ENCODE results near the gene HERC6. TPM values are rescaled to one million over a fixed set of nuclear protein-coding genes. Genes with fewer than 3 reads are reported as not detected.

Gene HERC6
- total RNA-seq, 1 experiment from 2014 or later: 4.1 TPM

- no peak overlapping the region for H3K27ac Mint-ChIP-seq
- no peak for ATAC-seq
Measured at GRCh38 chr4:88357262-88357661, 21.4 kb upstream of the HERC6 start.

GRCh38 chr4:88359558-88359957, 19.1 kb upstream of the HERC6 start:
- POLR2A ChIA-PET: no interaction called here
- CTCF ChIA-PET: interaction anchor here (1.7 kb wide), 1 partner anchor 10 kb away, joined by 6 read pairs; no protein-coding TSS in a partner anchor
- peaks cover 69% of the 10 kb centered on the region for H3K9me3 Mint-ChIP-seq

More at GRCh38 chr4:88357262-88357661, 21.4 kb upstream of the HERC6 start:
- Mint-ChIP-seq H3K9me3 (peaks cover 61% of the 10 kb centered on the region), H3K4me1 (peaks cover 13% of the 10 kb centered on the region), H3K4me3 (no peak overlapping the region), H3K27me3 (ENCODE audit: low read depth) (no peaks in the 10 kb centered on the region; the same call in 1 of the 2 replicates), H3K36me3 (peaks cover 42% of the 10 kb centered on the region)
- ChIA-PET CTCF (no interaction called here), POLR2A (no interaction called here)
- TF ChIP-seq RELA (CRISPR knock-in tag; IDR thresholded peaks at IDR 0.05; ENCODE audit: borderline replicate concordance) (no peak), ZNF671 (CRISPR knock-in tag; IDR thresholded peaks at IDR 0.05) (no peak), SMAD4 (CRISPR knock-in tag; IDR thresholded peaks at IDR 0.05) (no peak), FOXJ3 (CRISPR knock-in tag; IDR thresholded peaks at IDR 0.05; ENCODE audit: borderline replicate concordance) (no peak), HMGA2 (CRISPR knock-in tag; IDR thresholded peaks at IDR 0.05) (no peak), ZNF219 (CRISPR knock-in tag; IDR thresholded peaks at IDR 0.05; ENCODE audit: borderline replicate concordance) (no peak), OVOL2 (CRISPR knock-in tag; IDR thresholded peaks at IDR 0.05; ENCODE audit: borderline replicate concordance) (no peak), ELF4 (CRISPR knock-in tag; IDR thresholded peaks at IDR 0.05; ENCODE audit: low read depth) (no peak), ZBTB43 (CRISPR knock-in tag; IDR thresholded peaks at IDR 0.05) (no peak), CREM (CRISPR knock-in tag; IDR thresholded peaks at IDR 0.05) (no peak), ATF2 (CRISPR knock-in tag; IDR thresholded peaks at IDR 0.05; ENCODE audit: borderline replicate concordance, low read depth) (no peak)
- DNase-seq (ENCODE audit: low spot score): no peak

More at GRCh38 chr4:88359558-88359957, 19.1 kb upstream of the HERC6 start:
- no peaks in the 10 kb centered on the region; the same call in 1 of the 2 replicates for H3K27me3 Mint-ChIP-seq (ENCODE audit: low read depth)
- H3K36me3 Mint-ChIP-seq: peaks cover 40% of the 10 kb centered on the region
- no peak overlapping the region for H3K27ac Mint-ChIP-seq
- ATAC-seq (no peak), DNase-seq (ENCODE audit: low spot score) (no peak)
- H3K4me1 Mint-ChIP-seq: peaks cover 14% of the 10 kb centered on the region
- no peak overlapping the region for H3K4me3 Mint-ChIP-seq
- TF ChIP-seq ZBTB21 (CRISPR knock-in tag; IDR thresholded peaks at IDR 0.05; ENCODE audit: borderline replicate concordance) (no peak), HMGA2 (CRISPR knock-in tag; IDR thresholded peaks at IDR 0.05) (no peak), ZNF232 (CRISPR knock-in tag; IDR thresholded peaks at IDR 0.05) (no peak), SOX15 (CRISPR knock-in tag; IDR thresholded peaks at IDR 0.05) (no peak), TEAD1 (CRISPR knock-in tag; IDR thresholded peaks at IDR 0.05) (no peak)
- TF ChIP-seq, protein P1, sequence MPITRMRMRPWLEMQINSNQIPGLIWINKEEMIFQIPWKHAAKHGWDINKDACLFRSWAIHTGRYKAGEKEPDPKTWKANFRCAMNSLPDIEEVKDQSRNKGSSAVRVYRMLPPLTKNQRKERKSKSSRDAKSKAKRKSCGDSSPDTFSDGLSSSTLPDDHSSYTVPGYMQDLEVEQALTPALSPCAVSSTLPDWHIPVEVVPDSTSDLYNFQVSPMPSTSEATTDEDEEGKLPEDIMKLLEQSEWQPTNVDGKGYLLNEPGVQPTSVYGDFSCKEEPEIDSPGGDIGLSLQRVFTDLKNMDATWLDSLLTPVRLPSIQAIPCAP (CRISPR knock-in tag; IDR thresholded peaks at IDR 0.05): no peak
- TF ChIP-seq, protein P2, sequence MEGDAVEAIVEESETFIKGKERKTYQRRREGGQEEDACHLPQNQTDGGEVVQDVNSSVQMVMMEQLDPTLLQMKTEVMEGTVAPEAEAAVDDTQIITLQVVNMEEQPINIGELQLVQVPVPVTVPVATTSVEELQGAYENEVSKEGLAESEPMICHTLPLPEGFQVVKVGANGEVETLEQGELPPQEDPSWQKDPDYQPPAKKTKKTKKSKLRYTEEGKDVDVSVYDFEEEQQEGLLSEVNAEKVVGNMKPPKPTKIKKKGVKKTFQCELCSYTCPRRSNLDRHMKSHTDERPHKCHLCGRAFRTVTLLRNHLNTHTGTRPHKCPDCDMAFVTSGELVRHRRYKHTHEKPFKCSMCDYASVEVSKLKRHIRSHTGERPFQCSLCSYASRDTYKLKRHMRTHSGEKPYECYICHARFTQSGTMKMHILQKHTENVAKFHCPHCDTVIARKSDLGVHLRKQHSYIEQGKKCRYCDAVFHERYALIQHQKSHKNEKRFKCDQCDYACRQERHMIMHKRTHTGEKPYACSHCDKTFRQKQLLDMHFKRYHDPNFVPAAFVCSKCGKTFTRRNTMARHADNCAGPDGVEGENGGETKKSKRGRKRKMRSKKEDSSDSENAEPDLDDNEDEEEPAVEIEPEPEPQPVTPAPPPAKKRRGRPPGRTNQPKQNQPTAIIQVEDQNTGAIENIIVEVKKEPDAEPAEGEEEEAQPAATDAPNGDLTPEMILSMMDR (IDR thresholded peaks at IDR 0.05): no peak
- TF ChIP-seq, protein P3, sequence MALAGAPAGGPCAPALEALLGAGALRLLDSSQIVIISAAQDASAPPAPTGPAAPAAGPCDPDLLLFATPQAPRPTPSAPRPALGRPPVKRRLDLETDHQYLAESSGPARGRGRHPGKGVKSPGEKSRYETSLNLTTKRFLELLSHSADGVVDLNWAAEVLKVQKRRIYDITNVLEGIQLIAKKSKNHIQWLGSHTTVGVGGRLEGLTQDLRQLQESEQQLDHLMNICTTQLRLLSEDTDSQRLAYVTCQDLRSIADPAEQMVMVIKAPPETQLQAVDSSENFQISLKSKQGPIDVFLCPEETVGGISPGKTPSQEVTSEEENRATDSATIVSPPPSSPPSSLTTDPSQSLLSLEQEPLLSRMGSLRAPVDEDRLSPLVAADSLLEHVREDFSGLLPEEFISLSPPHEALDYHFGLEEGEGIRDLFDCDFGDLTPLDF (CRISPR knock-in tag; IDR thresholded peaks at IDR 0.05): no peak
